ENCODE results near the gene CDC16. TPM values are rescaled to one million over a fixed set of nuclear protein-coding genes. Genes with fewer than 3 reads are reported as not detected.

Gene CDC16
- total and polyA plus RNA-seq, 2 of the 8 experiments (the other 6 are each of a cell fraction or from before 2014, with no cell fraction given) = 42.5 to 83.4 TPM

DNA sequence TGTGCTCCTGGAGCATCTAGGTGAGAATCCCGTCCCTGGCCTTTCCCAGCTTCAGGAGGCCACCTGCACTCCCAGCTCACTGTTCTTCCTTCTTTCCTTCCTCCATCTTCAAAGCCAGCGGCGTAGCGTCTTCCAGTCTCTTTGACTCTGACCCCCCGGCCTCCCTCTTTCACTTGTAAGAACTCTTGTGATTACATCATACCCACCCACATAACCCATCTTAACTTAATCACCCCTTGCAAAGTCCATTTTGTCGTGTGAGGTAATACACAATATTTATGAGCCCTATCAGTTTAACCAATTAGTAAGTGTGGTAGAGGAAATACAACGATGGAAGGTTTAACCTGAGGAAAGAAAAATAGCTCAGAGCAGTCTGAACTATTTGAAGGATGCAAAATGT, 4.6 kb upstream of the CDC16 start:
- Histone ChIP-seq H3K79me2 (ENCODE audit: control insufficient read depth in 1 of 2, insufficient read depth in 2 of 2, low read length in 2 of 2) (peaks cover 0 to under 1% of the 10 kb centered on the region in 2 experiments; a peak in 1 of 4 replicates), H3K14ac (ENCODE audit: insufficient read length) (no peak overlapping the region), H3K4me1 (replicated peaks in 1 of 4; ENCODE audit: control insufficient read depth in 3 of 4, insufficient read depth in 4 of 4, low read length in 3 of 4) (peaks cover 15 to 34% (median 25%) of the 10 kb centered on the region in 4 experiments), H3K9ac (replicated peaks in 1 of 4; ENCODE audit: extremely low read depth in 1 of 4, low read depth in 3 of 4, low read length in 3 of 4) (0 out of 7 replicates have a peak overlapping the region, but pooled peaks of 1 of the 4 experiments have one; percentile 7), H3K27me3 (replicated peaks in 1 of 4; ENCODE audit: control insufficient read depth in 3 of 4, extremely low read depth in 1 of 4, insufficient read depth in 3 of 4, low read length in 3 of 4) (no peaks in the 10 kb centered on the region), H4K91ac (replicated peaks; ENCODE audit: insufficient read length, low read length) (peak overlapping the region; percentile 81), H2BK12ac (ENCODE audit: low read depth, low read length) (peak overlapping the region; percentile 91), H3K27ac (ENCODE audit: low read depth, low read length) (peak overlapping the region; percentile 16; the same call in 1 of the 2 replicates), H2AFZ (ENCODE audit: low read length) (no peak overlapping the region), H4K20me1 (replicated peaks in 1 of 2; ENCODE audit: control insufficient read depth in 1 of 2, insufficient read depth in 2 of 2, low read length in 2 of 2) (peaks cover 0 to 2% of the 10 kb centered on the region in 2 experiments), H3K9me3 (ENCODE audit: insufficient read depth in 2 of 2, low read depth in 1 of 2, low read length in 1 of 2) (no peaks in the 10 kb centered on the region), H3K36me3 (ENCODE audit: control insufficient read depth in 2 of 4, insufficient read depth in 4 of 4, low read length in 3 of 4) (no peaks in the 10 kb centered on the region), H2BK120ac (replicated peaks; ENCODE audit: low read depth, low read length) (peak overlapping the region; percentile 90), H2AK5ac (ENCODE audit: low read depth, low read length) (peak overlapping the region; percentile 65; the same call in 1 of the 2 replicates), H4K8ac (ENCODE audit: extremely low read depth, insufficient read depth, low read length) (peak overlapping the region; percentile 71; the same call in 1 of the 2 replicates), H2BK20ac (ENCODE audit: low read length) (peak overlapping the region; percentile 78; the same call in 1 of the 2 replicates), H3K4me2 (ENCODE audit: insufficient read depth in 1 of 2, low read depth in 2 of 2, low read length in 2 of 2) (peak overlapping the region; percentile 26 to 29; a peak in 3 of 4 replicates), H3K18ac (ENCODE audit: extremely low read depth, low read length) (peak overlapping the region; percentile 63; the same call in 1 of the 2 replicates), H3K4ac (replicated peaks; ENCODE audit: insufficient read length, low read depth, low read length) (peak overlapping the region; percentile 63), H3K23me2 (ENCODE audit: low read depth, low read length) (peaks cover 3% of the 10 kb centered on the region; the same call in 1 of the 2 replicates), H3K79me1 (ENCODE audit: low read depth, low read length) (peaks cover 3% of the 10 kb centered on the region; the same call in 1 of the 2 replicates), H3K56ac (replicated peaks; ENCODE audit: insufficient read length, low read depth, low read length) (peak overlapping the region; percentile 62), H2BK5ac (ENCODE audit: low read depth, low read length) (peak overlapping the region; percentile 95), H3K4me3 (ENCODE audit: extremely low read depth in 1 of 4, insufficient read depth in 2 of 4, low read depth in 3 of 4, low read length in 4 of 4) (peak overlapping the region in 1 of 4 experiments; percentile 29; a peak in 1 of 8 replicates), H2BK15ac (ENCODE audit: low read length) (no peak overlapping the region), H4K5ac (ENCODE audit: insufficient read length, low read depth, low read length) (peak overlapping the region; percentile 62), H3K23ac (ENCODE audit: insufficient read length) (no peak overlapping the region)
- WGBS, 2 experiments (ENCODE audit: extremely low coverage in 1 of 2, insufficient coverage in 1 of 2, insufficient read length in 1 of 2, insufficient replicate concordance in 2 of 2, low coverage in 1 of 2, low lambda C conversion rate in 2 of 2, missing lambda C conversion rate in 1 of 2) = 37% methylated on average over 7 of the region's 7 CpGs; no CpG with 5 or more reads in 1 of the 2 experiments
- POLR2A ChIA-PET (ENCODE audit: partially characterized antibody) = interaction anchor here (1.0 to 3.2 kb wide), 4 partner anchors 23 to 143 kb away, joined by 3 to 19 read pairs (median 4); partner anchors contain the start of gene UPF3A
- DNase-seq (ENCODE audit: low read depth in 1 of 2, low spot score in 2 of 2) = no peak
- no peak for FAIRE-seq
- CTCF ChIA-PET (ENCODE audit: partially characterized antibody) = interaction anchor here (1.9 kb wide), 2 partner anchors 118 to 165 kb away, joined by 6 read pairs; no protein-coding TSS in a partner anchor
- TF ChIP-seq TBP (IDR thresholded peaks at IDR 0.05; ENCODE audit: low read depth, low read length) (0 out of 2 replicates have a peak, but pooled peaks have one; percentile 14), JUND (IDR thresholded peaks at IDR 0.05; ENCODE audit: low read length) (0 out of 2 replicates have a peak, but pooled peaks have one; percentile 7), CREB1 (IDR thresholded peaks at IDR 0.05) (no peak), YY1 (IDR thresholded peaks at IDR 0.05; ENCODE audit: low read depth, low read length) (0 out of 2 replicates have a peak, but pooled peaks have one; percentile 47), SIX5 (IDR thresholded peaks at IDR 0.05; ENCODE audit: low read depth, low read length) (no peak), EGR1 (IDR thresholded peaks at IDR 0.05; ENCODE audit: borderline replicate concordance, low read depth, low read length) (0 out of 2 replicates have a peak, but pooled peaks have one; percentile 24), FOSL1 (IDR thresholded peaks at IDR 0.05; ENCODE audit: insufficient read depth, low read depth, low read length) (no peak), SP1 (IDR thresholded peaks at IDR 0.05; ENCODE audit: low read depth, low read length) (no peak)
- TF ChIP-seq, protein P1, sequence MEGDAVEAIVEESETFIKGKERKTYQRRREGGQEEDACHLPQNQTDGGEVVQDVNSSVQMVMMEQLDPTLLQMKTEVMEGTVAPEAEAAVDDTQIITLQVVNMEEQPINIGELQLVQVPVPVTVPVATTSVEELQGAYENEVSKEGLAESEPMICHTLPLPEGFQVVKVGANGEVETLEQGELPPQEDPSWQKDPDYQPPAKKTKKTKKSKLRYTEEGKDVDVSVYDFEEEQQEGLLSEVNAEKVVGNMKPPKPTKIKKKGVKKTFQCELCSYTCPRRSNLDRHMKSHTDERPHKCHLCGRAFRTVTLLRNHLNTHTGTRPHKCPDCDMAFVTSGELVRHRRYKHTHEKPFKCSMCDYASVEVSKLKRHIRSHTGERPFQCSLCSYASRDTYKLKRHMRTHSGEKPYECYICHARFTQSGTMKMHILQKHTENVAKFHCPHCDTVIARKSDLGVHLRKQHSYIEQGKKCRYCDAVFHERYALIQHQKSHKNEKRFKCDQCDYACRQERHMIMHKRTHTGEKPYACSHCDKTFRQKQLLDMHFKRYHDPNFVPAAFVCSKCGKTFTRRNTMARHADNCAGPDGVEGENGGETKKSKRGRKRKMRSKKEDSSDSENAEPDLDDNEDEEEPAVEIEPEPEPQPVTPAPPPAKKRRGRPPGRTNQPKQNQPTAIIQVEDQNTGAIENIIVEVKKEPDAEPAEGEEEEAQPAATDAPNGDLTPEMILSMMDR (IDR thresholded peaks at IDR 0.05; ENCODE audit: control extremely low read depth in 1 of 3, insufficient read depth in 1 of 3, low read depth in 1 of 3, low read length in 3 of 3) = no peak
- TF ChIP-seq, protein P2, sequence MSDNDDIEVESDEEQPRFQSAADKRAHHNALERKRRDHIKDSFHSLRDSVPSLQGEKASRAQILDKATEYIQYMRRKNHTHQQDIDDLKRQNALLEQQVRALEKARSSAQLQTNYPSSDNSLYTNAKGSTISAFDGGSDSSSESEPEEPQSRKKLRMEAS (IDR thresholded peaks at IDR 0.05) = no peak
